Hepatocyte (in vitro differentiated cells): ENCODE results near the gene RELCH. TPM values are rescaled to one million over a fixed set of nuclear protein-coding genes. Genes with fewer than 3 reads are reported as not detected.

Source experiments
- DNase-seq: peaks from one replicate; pipeline ENCODE4 v3.0.0-alpha.2; 2016; ENCODE audit warnings: low spot score
- H2AFZ ChIP-seq: fragments of 200-600 bp; sonication (generic); 2 replicates; pipeline ENCODE4 v1.6.0; 2016; ENCODE audit warnings: antibody characterized with exemption, mild to moderate bottlenecking
- H3K27ac ChIP-seq: fragments of 200-600 bp; sonication (generic); 2 replicates; pipeline ENCODE4 v1.5.1; 2016; ENCODE audit warnings: mild to moderate bottlenecking
- H3K27me3 ChIP-seq: fragments of 200-600 bp; sonication (generic); 2 replicates; pipeline ENCODE4 v1.6.1; 2016
- H3K36me3 ChIP-seq: fragments of 200-600 bp; sonication (generic); replicated peaks from 2 replicates; pipeline ENCODE4 v1.5.1; 2016; ENCODE audit warnings: low read depth; ENCODE audit not compliant: insufficient read depth
- H3K4me1 ChIP-seq: fragments of 200-600 bp; sonication (generic); 2 replicates; pipeline ENCODE4 v1.5.1; 2016; ENCODE audit warnings: mild to moderate bottlenecking, moderate library complexity; ENCODE audit not compliant: insufficient read depth
- H3K4me2 ChIP-seq: fragments of 200-600 bp; sonication (generic); 2 replicates; pipeline ENCODE4 v1.6.0; 2016
- H3K4me3 ChIP-seq: fragments of 200-600 bp; sonication (generic); 2 replicates; pipeline ENCODE4 v1.5.1; 2016; ENCODE audit warnings: mild to moderate bottlenecking
- H3K79me2 ChIP-seq: fragments of 200-600 bp; sonication (generic); 2 replicates; pipeline ENCODE4 v1.6.0; 2017; ENCODE audit warnings: mild to moderate bottlenecking
- H3K9me2 ChIP-seq: fragments of 200-600 bp; sonication (generic); replicated peaks from 2 replicates; pipeline ENCODE4 v1.6.0; 2017; ENCODE audit warnings: mild to moderate bottlenecking; ENCODE audit not compliant: insufficient read depth
- H3K9me3 ChIP-seq: fragments of 200-600 bp; sonication (generic); 2 replicates; pipeline ENCODE4 v1.5.1; 2016; ENCODE audit warnings: low read depth, mild to moderate bottlenecking
- H4K20me1 ChIP-seq: fragments of 200-600 bp; sonication (generic); 2 replicates; pipeline ENCODE4 v1.6.0; 2016; ENCODE audit warnings: mild to moderate bottlenecking; ENCODE audit not compliant: insufficient read depth, poor library complexity, severe bottlenecking
- EZH2 ChIP-seq: fragments of 200-600 bp; sonication (generic); IDR thresholded peaks from 2 replicates; pipeline ENCODE4 v1.6.1; 2016; ENCODE audit warnings: antibody characterized with exemption, mild to moderate bottlenecking, borderline replicate concordance
- EZH2phosphoT487 ChIP-seq: fragments of 200-600 bp; sonication (generic); IDR thresholded peaks from one replicate; pipeline ENCODE4 v1.6.1; 2018; ENCODE audit warnings: antibody characterized with exemption, mild to moderate bottlenecking, low read depth, moderate library complexity; ENCODE audit not compliant: unreplicated experiment, severe bottlenecking
- WGBS: methylation state at CpG from one replicate; pipeline ENCODE4 v1.1.6; 2016; ENCODE audit warnings: low lambda C conversion rate; ENCODE audit errors: missing lambda C conversion rate; 5-methylcytosine and 5-hydroxymethylcytosine counted together
- polyA plus RNA-seq: library from polyadenylated mRNA; unstranded; fragments of >200 nt; fragmentation: Nextera tagmentation; extraction: Ambion mirVana; gene quantifications from 2 replicates; pipeline ENCODE4 v1.2.1, GENCODE V29; 2016
- total RNA-seq: library from RNA; depleted of rRNA; stranded (reverse); fragments of >200 nt; gene quantifications from 2 replicates; pipeline ENCODE4 v1.2.3, GENCODE V29; 2014
- TF ChIP-seq, protein P1 (sequence below): fragments of 200-600 bp; sonication (generic); IDR thresholded peaks from 2 replicates; pipeline ENCODE4 v1.5.1; 2016; ENCODE audit warnings: antibody characterized with exemption, mild to moderate bottlenecking; ENCODE audit not compliant: poor library complexity

Gene RELCH
- total and polyA plus RNA-seq, 2 experiments from 2014 or later, result 8.3 to 45.8 TPM

DNA sequence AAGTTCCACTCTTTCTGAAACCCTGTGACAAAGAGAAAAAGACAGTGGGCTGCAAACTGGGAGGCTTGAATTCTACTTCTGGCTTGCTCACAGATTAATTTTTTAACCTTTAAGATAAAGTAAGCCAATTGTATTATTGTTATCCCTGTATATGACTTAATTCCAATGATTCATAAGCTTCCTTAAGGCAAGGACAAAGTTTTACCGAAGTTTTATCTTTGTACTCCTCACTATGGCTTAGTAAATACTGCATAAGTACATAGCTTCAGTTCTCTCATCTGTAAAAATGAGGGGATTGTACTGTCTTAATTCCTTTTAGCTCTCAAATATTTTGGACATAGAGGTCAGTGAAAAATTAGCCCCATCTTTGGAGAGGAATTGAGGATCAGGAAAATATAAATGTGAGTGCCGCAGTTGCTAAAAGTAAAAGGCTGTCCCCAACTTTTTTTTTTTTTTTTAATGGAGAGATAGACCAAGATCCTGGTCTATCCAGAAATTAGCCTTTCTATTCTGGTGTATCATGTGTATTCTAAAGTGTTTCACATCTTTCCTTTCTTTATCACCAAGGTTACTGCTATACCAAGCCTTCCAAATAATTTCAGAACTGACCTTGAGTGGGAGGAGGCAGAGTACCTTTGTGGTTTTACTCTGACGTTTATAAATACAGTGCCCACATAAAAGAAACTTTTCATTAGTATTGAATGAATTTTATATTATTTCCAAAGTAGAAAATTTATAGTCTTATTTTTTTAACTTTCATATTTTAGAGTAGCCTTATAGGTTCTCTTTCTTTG is 13.3 kb downstream of the RELCH start:
- no peak for DNase-seq
- 68% methylated on average over 3 of the region's 3 CpGs for WGBS
- Histone ChIP-seq H3K4me3 (no peak overlapping the region), H3K27ac (peak overlapping the region; percentile 61), H3K4me1 (peaks cover 8% of the 10 kb centered on the region), H2AFZ (no peak overlapping the region), H3K79me2 (peaks cover 92% of the 10 kb centered on the region), H3K36me3 (no peaks in the 10 kb centered on the region), H3K4me2 (peak overlapping the region; percentile 48), H3K27me3 (no peaks in the 10 kb centered on the region), H3K9me3 (no peaks in the 10 kb centered on the region), H3K9me2 (no peaks in the 10 kb centered on the region), H4K20me1 (peaks cover 16% of the 10 kb centered on the region)
- TF ChIP-seq EZH2phosphoT487, result no peak
- no peak for TF ChIP-seq EZH2
- TF ChIP-seq, protein P1, sequence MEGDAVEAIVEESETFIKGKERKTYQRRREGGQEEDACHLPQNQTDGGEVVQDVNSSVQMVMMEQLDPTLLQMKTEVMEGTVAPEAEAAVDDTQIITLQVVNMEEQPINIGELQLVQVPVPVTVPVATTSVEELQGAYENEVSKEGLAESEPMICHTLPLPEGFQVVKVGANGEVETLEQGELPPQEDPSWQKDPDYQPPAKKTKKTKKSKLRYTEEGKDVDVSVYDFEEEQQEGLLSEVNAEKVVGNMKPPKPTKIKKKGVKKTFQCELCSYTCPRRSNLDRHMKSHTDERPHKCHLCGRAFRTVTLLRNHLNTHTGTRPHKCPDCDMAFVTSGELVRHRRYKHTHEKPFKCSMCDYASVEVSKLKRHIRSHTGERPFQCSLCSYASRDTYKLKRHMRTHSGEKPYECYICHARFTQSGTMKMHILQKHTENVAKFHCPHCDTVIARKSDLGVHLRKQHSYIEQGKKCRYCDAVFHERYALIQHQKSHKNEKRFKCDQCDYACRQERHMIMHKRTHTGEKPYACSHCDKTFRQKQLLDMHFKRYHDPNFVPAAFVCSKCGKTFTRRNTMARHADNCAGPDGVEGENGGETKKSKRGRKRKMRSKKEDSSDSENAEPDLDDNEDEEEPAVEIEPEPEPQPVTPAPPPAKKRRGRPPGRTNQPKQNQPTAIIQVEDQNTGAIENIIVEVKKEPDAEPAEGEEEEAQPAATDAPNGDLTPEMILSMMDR, result no peak

DNA sequence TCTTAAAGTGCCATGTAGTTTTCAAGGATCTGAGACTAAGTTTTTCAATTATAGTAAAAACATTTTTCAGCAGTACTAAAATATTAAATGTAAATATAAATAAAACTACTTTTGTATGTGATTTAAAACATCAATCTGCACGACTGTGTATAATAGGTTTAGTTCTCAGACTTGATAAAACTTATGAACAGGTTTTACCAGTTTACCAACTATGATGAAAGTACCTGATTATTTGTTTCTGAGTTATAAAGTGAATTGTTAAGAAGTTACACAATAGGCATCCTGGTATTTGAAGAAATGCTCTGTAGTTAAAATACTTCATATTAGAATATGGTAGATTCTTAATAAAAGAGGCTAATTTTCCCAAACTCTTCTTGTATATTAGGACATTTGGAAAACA is 14.8 kb downstream of the RELCH start:
- peak overlapping the region; percentile 26 for H3K4me2 ChIP-seq
- peaks cover 91% of the 10 kb centered on the region for H3K79me2 ChIP-seq
- no peaks in the 10 kb centered on the region for H3K36me3 ChIP-seq
- no peaks in the 10 kb centered on the region for H3K27me3 ChIP-seq
- TF ChIP-seq EZH2 (no peak), EZH2phosphoT487 (no peak)
- TF ChIP-seq, protein P1, result no peak
- peaks cover 8% of the 10 kb centered on the region for H3K4me1 ChIP-seq
- no peak for DNase-seq
- no peak overlapping the region for H3K4me3 ChIP-seq
- no peaks in the 10 kb centered on the region for H3K9me2 ChIP-seq
- peaks cover 8% of the 10 kb centered on the region for H4K20me1 ChIP-seq
- no peak overlapping the region for H3K27ac ChIP-seq
- 60% methylated on average over 1 of the region's 1 CpG for WGBS
- no peak overlapping the region for H2AFZ ChIP-seq
- no peaks in the 10 kb centered on the region for H3K9me3 ChIP-seq

DNA sequence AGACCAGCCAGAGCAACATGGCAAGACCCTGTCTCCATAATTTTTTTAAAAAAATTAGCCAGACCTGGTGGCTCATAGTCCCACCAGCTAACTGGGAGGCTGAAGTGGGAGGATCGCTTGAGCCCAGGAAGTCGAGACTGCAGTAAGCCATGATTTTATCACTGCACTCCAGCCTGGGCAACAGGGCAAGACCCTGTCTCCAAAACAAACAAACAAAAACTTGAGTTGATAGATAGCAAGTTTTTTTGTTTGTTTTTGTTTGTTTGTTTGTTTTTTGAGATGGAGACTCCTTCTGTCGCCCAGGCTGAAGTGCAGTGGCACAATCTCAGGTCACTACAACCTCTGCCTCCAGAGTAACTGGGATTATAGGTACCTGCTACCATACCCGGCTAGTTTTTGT is 18.8 kb downstream of the RELCH start:
- no peak for DNase-seq
- Histone ChIP-seq H2AFZ (no peak overlapping the region), H3K9me2 (no peaks in the 10 kb centered on the region), H3K36me3 (no peaks in the 10 kb centered on the region), H3K27me3 (no peaks in the 10 kb centered on the region), H3K4me2 (no peak overlapping the region), H3K79me2 (peaks cover 92% of the 10 kb centered on the region), H4K20me1 (no peaks in the 10 kb centered on the region), H3K4me3 (no peak overlapping the region), H3K27ac (no peak overlapping the region), H3K4me1 (peaks cover 3% of the 10 kb centered on the region), H3K9me3 (no peaks in the 10 kb centered on the region)
- TF ChIP-seq EZH2 (no peak), EZH2phosphoT487 (no peak)
- TF ChIP-seq, protein P1, result no peak
- WGBS, result 93% methylated on average over 4 of the region's 4 CpGs
